Nephron progenitor cell (in vitro differentiated cells): ENCODE measurements around the gene TRIM41.

Experiments used
- DNase-seq: peaks from one replicate; pipeline ENCODE4 v3.0.0; 2021
- H3K27ac Mint-ChIP-seq: 2 replicates; pipeline ENCODE4 v1.8.0; 2021; ENCODE audit warnings: mild to moderate bottlenecking, moderate library complexity, mixed read lengths
- H3K27me3 Mint-ChIP-seq: 2 replicates; pipeline ENCODE4 v1.8.0; 2021; ENCODE audit warnings: mild to moderate bottlenecking, low read depth, mixed read lengths; ENCODE audit not compliant: poor library complexity
- H3K36me3 Mint-ChIP-seq: 2 replicates; pipeline ENCODE4 v1.8.0; 2021; ENCODE audit warnings: low read depth, mixed read lengths
- H3K4me1 Mint-ChIP-seq: 2 replicates; pipeline ENCODE4 v1.8.0; 2021; ENCODE audit warnings: mixed read lengths
- H3K4me3 Mint-ChIP-seq: 2 replicates; pipeline ENCODE4 v1.8.0; 2021; ENCODE audit warnings: mild to moderate bottlenecking, moderate library complexity, mixed read lengths
- H3K9me3 Mint-ChIP-seq: 2 replicates; pipeline ENCODE4 v1.8.0; 2021; ENCODE audit warnings: mild to moderate bottlenecking, moderate library complexity, mixed read lengths
- CTCF ChIP-seq: fragments of 200-600 bp; sonication (generic); IDR thresholded peaks from 2 replicates; pipeline ENCODE4 v1.5.0; 2021; ENCODE audit warnings: antibody characterized with exemption

TRIM41 gene

GRCh38 chr5:181248277-181248676, 25.2 kb downstream of the TRIM41 start:
- peaks cover 55% of the 10 kb centered on the region for H3K4me1 Mint-ChIP-seq
- H3K4me3 Mint-ChIP-seq, result peak overlapping the region; percentile 100
- H3K9me3 Mint-ChIP-seq, result no peaks in the 10 kb centered on the region
- TF ChIP-seq CTCF, result no peak
- no peak for DNase-seq
- peaks cover 13% of the 10 kb centered on the region for H3K36me3 Mint-ChIP-seq
- H3K27me3 Mint-ChIP-seq, result no peaks in the 10 kb centered on the region
- H3K27ac Mint-ChIP-seq, result peak overlapping the region; percentile 85

- DNase-seq, result no peak
- Mint-ChIP-seq H3K9me3 (no peaks in the 10 kb centered on the region), H3K4me1 (peaks cover 57% of the 10 kb centered on the region), H3K27me3 (no peaks in the 10 kb centered on the region), H3K36me3 (peaks cover 47% of the 10 kb centered on the region), H3K27ac (no peak overlapping the region), H3K4me3 (no peak overlapping the region)
- TF ChIP-seq CTCF, result no peak
Measured at GRCh38 chr5:181255276-181255675, 32.2 kb downstream of the TRIM41 start.

GRCh38 chr5:181255836-181256578, 32.9 kb downstream of the TRIM41 start:
- DNase-seq, result no peak
- Mint-ChIP-seq H3K9me3 (no peaks in the 10 kb centered on the region), H3K4me1 (peaks cover 60% of the 10 kb centered on the region), H3K27me3 (no peaks in the 10 kb centered on the region), H3K27ac (no peak overlapping the region), H3K4me3 (no peak overlapping the region), H3K36me3 (peaks cover 42% of the 10 kb centered on the region)
- no peak for TF ChIP-seq CTCF

- peaks cover 35% of the 10 kb centered on the region for H3K36me3 Mint-ChIP-seq
- no peaks in the 10 kb centered on the region for H3K9me3 Mint-ChIP-seq
- no peak for DNase-seq
- TF ChIP-seq CTCF, result no peak
- H3K27me3 Mint-ChIP-seq, result no peaks in the 10 kb centered on the region
- no peak overlapping the region for H3K27ac Mint-ChIP-seq
- peak overlapping the region; percentile 97 for H3K4me3 Mint-ChIP-seq
- peaks cover 53% of the 10 kb centered on the region for H3K4me1 Mint-ChIP-seq
Measured at GRCh38 chr5:181258576-181258975, 35.5 kb downstream of the TRIM41 start.

- no peak for TF ChIP-seq CTCF
- H3K4me1 Mint-ChIP-seq, result peaks cover 56% of the 10 kb centered on the region
- no peaks in the 10 kb centered on the region for H3K27me3 Mint-ChIP-seq
- H3K27ac Mint-ChIP-seq, result no peak overlapping the region
- no peaks in the 10 kb centered on the region for H3K9me3 Mint-ChIP-seq
- DNase-seq, result no peak
- H3K4me3 Mint-ChIP-seq, result peak overlapping the region; percentile 97
- peaks cover 35% of the 10 kb centered on the region for H3K36me3 Mint-ChIP-seq
Measured at GRCh38 chr5:181259283-181259682, 36.2 kb downstream of the TRIM41 start.
